SK-N-SH (cell line): ENCODE measurements around the gene CFAP100. TPM values are rescaled to one million over a fixed set of nuclear protein-coding genes. Genes with fewer than 3 reads are reported as not detected.

ENCODE experiments used
- CTCF ChIA-PET: fragments of 300-600, 350-600 bp; formaldehyde crosslinking; extraction: SDS; loops from one replicate; lab custom pipeline; 2021; lab: Yijun Ruan, JAX
- POLR2A ChIA-PET: fragments of 350-600 bp; sonication (Branson Sonifier 250); formaldehyde crosslinking; extraction: SDS; loops from one replicate; lab custom pipeline; 2020; ENCODE audit warnings: antibody characterized with exemption, inconsistent platforms; lab: Yijun Ruan, JAX
- DNase-seq: peaks from one replicate; pipeline ENCODE4 v3.0.0; 2012
- H2AFZ ChIP-seq: fragments of 200-600 bp; sonication (generic); 2 replicates; pipeline ENCODE4 v1.8.1; 2016; ENCODE audit warnings: antibody characterized with exemption, mild to moderate bottlenecking, low read depth
- H3F3A ChIP-seq: fragments of 200-600 bp; sonication (generic); replicated peaks from 2 replicates; pipeline ENCODE3; 2016; ENCODE audit warnings: antibody characterized with exemption, mild to moderate bottlenecking; ENCODE audit not compliant: insufficient read depth
- H3K27ac ChIP-seq, 2 experiments: fragments of 200-500 bp in 1 of 2; fragments of 200-600 bp in 1 of 2; sonication (Bioruptor generic) in 1 of 2; sonication (generic), shearing (Covaris generic) in 1 of 2; 2 replicates each; pipeline versions ENCODE4 v1.5.1 to v1.6.1; 2014 to 2016; ENCODE audit warnings: low read depth in 2 of 2, inconsistent platforms in 1 of 2, low read length in 1 of 2, mild to moderate bottlenecking in 1 of 2, mixed read lengths in 1 of 2
- H3K27me3 ChIP-seq: fragments of 200-600 bp; sonication (generic), shearing (Covaris generic); 2 replicates; pipeline ENCODE4 v1.6.1; 2016; ENCODE audit warnings: mixed run types; ENCODE audit not compliant: insufficient read depth
- H3K36me3 ChIP-seq, 2 experiments: fragments of 200-500 bp in 1 of 2; fragments of 200-600 bp in 1 of 2; sonication (Bioruptor generic) in 1 of 2; sonication (generic) in 1 of 2; replicated peaks in 1 of 2; 2 replicates each; pipeline versions ENCODE3 to v1.5.1; 2014 to 2016; ENCODE audit warnings: low read length in 1 of 2, mild to moderate bottlenecking in 1 of 2; ENCODE audit not compliant: insufficient read depth in 2 of 2, control insufficient read depth in 1 of 2
- H3K4me1 ChIP-seq, 2 experiments: fragments of 200-500 bp in 1 of 2; fragments of 200-600 bp in 1 of 2; sonication (Bioruptor generic) in 1 of 2; sonication (generic), shearing (Covaris generic) in 1 of 2; 2 replicates each; pipeline versions ENCODE4 v1.5.1 to v1.6.1; 2014 to 2016; ENCODE audit warnings: low read depth in 1 of 2, low read length in 1 of 2, mixed run types in 1 of 2; ENCODE audit not compliant: insufficient read depth in 2 of 2, control insufficient read depth in 1 of 2
- H3K4me2 ChIP-seq: fragments of 200-600 bp; sonication (generic), shearing (Covaris generic); 2 replicates; pipeline ENCODE4 v1.6.1; 2017; ENCODE audit warnings: mixed run types
- H3K4me3 ChIP-seq, 2 experiments: fragments of 200-500 bp in 1 of 2; fragments of 200-600 bp in 1 of 2; sonication (Bioruptor generic) in 1 of 2; sonication (generic), shearing (Covaris generic) in 1 of 2; 2 replicates each; pipeline versions ENCODE4 v1.5.1 to v1.8.1; 2014 to 2016; ENCODE audit warnings: low read depth in 2 of 2, inconsistent platforms in 1 of 2, low read length in 1 of 2, mild to moderate bottlenecking in 1 of 2, mixed read lengths in 1 of 2, moderate library complexity in 1 of 2
- H3K79me2 ChIP-seq: fragments of 200-600 bp; sonication (generic); 2 replicates; pipeline ENCODE4 v1.8.1; 2017; ENCODE audit warnings: mild to moderate bottlenecking; ENCODE audit not compliant: insufficient read depth
- H3K9ac ChIP-seq: fragments of 200-600 bp; sonication (generic); 2 replicates; pipeline ENCODE4 v1.6.1; 2017; ENCODE audit warnings: mixed run types
- H3K9me2 ChIP-seq: fragments of 200-600 bp; sonication (generic); 2 replicates; pipeline ENCODE4 v1.6.1; 2017; ENCODE audit warnings: mixed run types
- H3K9me3 ChIP-seq: fragments of 200-600 bp; sonication (generic); 2 replicates; pipeline ENCODE4 v1.6.1; 2017; ENCODE audit warnings: mixed run types, mild to moderate bottlenecking, moderate library complexity
- H4K20me1 ChIP-seq: fragments of 200-600 bp; sonication (generic); 2 replicates; pipeline ENCODE4 v1.6.1; 2017; ENCODE audit warnings: mild to moderate bottlenecking, mixed run types; ENCODE audit not compliant: insufficient read depth
- CHD2 ChIP-seq: fragments of 150-350 bp; IDR thresholded peaks from 2 replicates; pipeline ENCODE4 v1.6.1; 2018; ENCODE audit warnings: low read length; ENCODE audit not compliant: partially characterized antibody
- FOXJ3 ChIP-seq: sonication (generic); formaldehyde crosslinking; IDR thresholded peaks from 2 replicates; pipeline ENCODE4 v1.5.1; 2020; ENCODE audit warnings: mild to moderate bottlenecking, missing genetic modification reagents
- FOXM1 ChIP-seq: IDR thresholded peaks from 2 replicates; pipeline ENCODE4 v1.4.0; 2012; ENCODE audit warnings: low read depth, mild to moderate bottlenecking
- GABPA ChIP-seq: IDR thresholded peaks from 2 replicates; pipeline ENCODE4 v1.4.0; 2012; ENCODE audit warnings: low read depth, mild to moderate bottlenecking
- JUND ChIP-seq: IDR thresholded peaks from 2 replicates; pipeline ENCODE4 v1.4.0; 2012
- MEF2A ChIP-seq: IDR thresholded peaks from 2 replicates; pipeline ENCODE4 v1.4.0; 2012; ENCODE audit warnings: low read depth, borderline replicate concordance
- RAD21 ChIP-seq: IDR thresholded peaks from 2 replicates; pipeline ENCODE4 v1.6.1; 2012; ENCODE audit warnings: mild to moderate bottlenecking, low read length
- RCOR1 ChIP-seq: fragments of 150-350 bp; IDR thresholded peaks from 2 replicates; pipeline ENCODE4 v1.6.1; 2017; ENCODE audit warnings: antibody characterized with exemption, low read length
- RFX5 ChIP-seq: IDR thresholded peaks from 2 replicates; pipeline ENCODE4 v1.6.1; 2012; ENCODE audit warnings: mild to moderate bottlenecking, improper control_type of control experiment, low read length
- RXRA ChIP-seq: IDR thresholded peaks from 2 replicates; pipeline ENCODE4 v1.4.0; 2012; ENCODE audit warnings: low read depth, mild to moderate bottlenecking, borderline replicate concordance
- SIN3A ChIP-seq: IDR thresholded peaks from 2 replicates; pipeline ENCODE4 v1.6.1; 2012; ENCODE audit warnings: low read depth, mild to moderate bottlenecking, low read length, moderate library complexity, borderline replicate concordance
- SMC3 ChIP-seq: IDR thresholded peaks from 2 replicates; pipeline ENCODE4 v1.6.1; 2012; ENCODE audit warnings: low read depth, low read length, improper control_type of control experiment
- TAF1 ChIP-seq: IDR thresholded peaks from 2 replicates; pipeline ENCODE4 v1.6.1; 2012; ENCODE audit warnings: low read depth, mild to moderate bottlenecking, low read length, moderate library complexity, borderline replicate concordance
- whole genome bisulfite sequencing: methylation state at CpG from one replicate; pipeline ENCODE4 v1.1.6; 2017; ENCODE audit warnings: low lambda C conversion rate; 5-methylcytosine and 5-hydroxymethylcytosine counted together
- polyA plus RNA-seq, 3 experiments: library from polyadenylated mRNA; depleted of rRNA; stranded (reverse); fragments of >200 nt; gene quantifications; 2 replicates each; pipeline ENCODE4 v1.2.3, GENCODE V29; 2012
- TF ChIP-seq, protein P1 (sequence below): IDR thresholded peaks from 2 replicates; pipeline ENCODE4 v1.4.0; 2012; ENCODE audit warnings: low read depth, borderline replicate concordance
- TF ChIP-seq, protein P2 (sequence below): IDR thresholded peaks from 2 replicates; pipeline ENCODE4 v1.4.0; 2012; ENCODE audit warnings: low read depth, borderline replicate concordance
- TF ChIP-seq, protein P3 (sequence below): IDR thresholded peaks from 2 replicates; pipeline ENCODE4; 2012
- TF ChIP-seq, protein P4 (sequence below): IDR thresholded peaks from 2 replicates; pipeline ENCODE4 v1.4.0; 2012; ENCODE audit warnings: low read depth
- TF ChIP-seq, protein P5 (sequence below): fragments of 200-600 bp; sonication (generic); IDR thresholded peaks from 2 replicates; pipeline ENCODE4 v1.6.1; 2017; ENCODE audit warnings: antibody characterized with exemption, mild to moderate bottlenecking, moderate library complexity
- TF ChIP-seq, protein P6 (sequence below): IDR thresholded peaks from 2 replicates; pipeline ENCODE4 v1.6.1; 2012; ENCODE audit warnings: mild to moderate bottlenecking, low read depth, low read length, moderate library complexity

CFAP100 gene
- polyA plus RNA-seq, 1 of the 3 experiments (the other 2 are of a cell fraction): not detected

DNA sequence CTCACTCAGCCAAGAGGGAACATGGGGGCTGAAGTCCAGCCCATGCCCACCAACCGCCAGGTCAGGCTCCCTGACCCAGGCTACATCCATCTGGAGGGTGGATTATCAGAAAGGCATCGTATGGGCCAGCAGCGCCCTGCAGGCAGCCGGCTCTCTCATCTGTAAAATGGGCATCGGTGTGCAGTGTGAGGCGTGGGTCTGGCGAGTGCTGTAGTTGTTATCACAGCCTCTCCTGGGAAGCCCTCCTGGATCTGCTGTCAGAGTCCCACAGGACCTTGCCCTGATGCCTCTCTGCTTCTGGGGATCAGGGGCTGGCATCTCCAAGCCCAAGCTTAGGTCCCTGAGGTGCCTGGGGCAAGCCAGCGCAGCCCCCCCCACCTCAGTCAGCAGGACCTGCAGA is 27.4 kb downstream of the CFAP100 start:
- no peak overlapping the region for H2AFZ ChIP-seq
- no peaks in the 10 kb centered on the region for H3F3A ChIP-seq
- H3K36me3 ChIP-seq: no peaks in the 10 kb centered on the region
- H3K79me2 ChIP-seq: no peaks in the 10 kb centered on the region
- H3K27me3 ChIP-seq: no peaks in the 10 kb centered on the region
- no peak overlapping the region for H3K4me3 ChIP-seq
- H3K9me3 ChIP-seq: peaks cover 7% of the 10 kb centered on the region
- no peaks in the 10 kb centered on the region for H4K20me1 ChIP-seq
- TF ChIP-seq RFX5: no peak
- no peak for TF ChIP-seq JUND
- TF ChIP-seq, protein P1, sequence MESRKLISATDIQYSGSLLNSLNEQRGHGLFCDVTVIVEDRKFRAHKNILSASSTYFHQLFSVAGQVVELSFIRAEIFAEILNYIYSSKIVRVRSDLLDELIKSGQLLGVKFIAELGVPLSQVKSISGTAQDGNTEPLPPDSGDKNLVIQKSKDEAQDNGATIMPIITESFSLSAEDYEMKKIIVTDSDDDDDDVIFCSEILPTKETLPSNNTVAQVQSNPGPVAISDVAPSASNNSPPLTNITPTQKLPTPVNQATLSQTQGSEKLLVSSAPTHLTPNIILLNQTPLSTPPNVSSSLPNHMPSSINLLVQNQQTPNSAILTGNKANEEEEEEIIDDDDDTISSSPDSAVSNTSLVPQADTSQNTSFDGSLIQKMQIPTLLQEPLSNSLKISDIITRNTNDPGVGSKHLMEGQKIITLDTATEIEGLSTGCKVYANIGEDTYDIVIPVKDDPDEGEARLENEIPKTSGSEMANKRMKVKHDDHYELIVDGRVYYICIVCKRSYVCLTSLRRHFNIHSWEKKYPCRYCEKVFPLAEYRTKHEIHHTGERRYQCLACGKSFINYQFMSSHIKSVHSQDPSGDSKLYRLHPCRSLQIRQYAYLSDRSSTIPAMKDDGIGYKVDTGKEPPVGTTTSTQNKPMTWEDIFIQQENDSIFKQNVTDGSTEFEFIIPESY: no peak
- no peak for TF ChIP-seq CHD2
- TF ChIP-seq, protein P2, sequence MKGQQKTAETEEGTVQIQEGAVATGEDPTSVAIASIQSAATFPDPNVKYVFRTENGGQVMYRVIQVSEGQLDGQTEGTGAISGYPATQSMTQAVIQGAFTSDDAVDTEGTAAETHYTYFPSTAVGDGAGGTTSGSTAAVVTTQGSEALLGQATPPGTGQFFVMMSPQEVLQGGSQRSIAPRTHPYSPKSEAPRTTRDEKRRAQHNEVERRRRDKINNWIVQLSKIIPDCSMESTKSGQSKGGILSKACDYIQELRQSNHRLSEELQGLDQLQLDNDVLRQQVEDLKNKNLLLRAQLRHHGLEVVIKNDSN: no peak
- TF ChIP-seq MEF2A: no peak
- no peak for TF ChIP-seq RXRA
- no peak for TF ChIP-seq RCOR1
- TF ChIP-seq RAD21: no peak
- no peak for TF ChIP-seq SIN3A
- TF ChIP-seq, protein P3, sequence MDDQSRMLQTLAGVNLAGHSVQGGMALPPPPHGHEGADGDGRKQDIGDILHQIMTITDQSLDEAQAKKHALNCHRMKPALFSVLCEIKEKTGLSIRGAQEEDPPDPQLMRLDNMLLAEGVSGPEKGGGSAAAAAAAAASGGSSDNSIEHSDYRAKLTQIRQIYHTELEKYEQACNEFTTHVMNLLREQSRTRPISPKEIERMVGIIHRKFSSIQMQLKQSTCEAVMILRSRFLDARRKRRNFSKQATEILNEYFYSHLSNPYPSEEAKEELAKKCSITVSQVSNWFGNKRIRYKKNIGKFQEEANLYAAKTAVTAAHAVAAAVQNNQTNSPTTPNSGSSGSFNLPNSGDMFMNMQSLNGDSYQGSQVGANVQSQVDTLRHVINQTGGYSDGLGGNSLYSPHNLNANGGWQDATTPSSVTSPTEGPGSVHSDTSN: no peak
- no peak for TF ChIP-seq FOXJ3
- TF ChIP-seq GABPA: no peak
- no peak for TF ChIP-seq TAF1
- no peak for TF ChIP-seq SMC3
- TF ChIP-seq, protein P4, sequence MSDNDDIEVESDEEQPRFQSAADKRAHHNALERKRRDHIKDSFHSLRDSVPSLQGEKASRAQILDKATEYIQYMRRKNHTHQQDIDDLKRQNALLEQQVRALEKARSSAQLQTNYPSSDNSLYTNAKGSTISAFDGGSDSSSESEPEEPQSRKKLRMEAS: no peak
- no peak for TF ChIP-seq FOXM1
- TF ChIP-seq, protein P5, sequence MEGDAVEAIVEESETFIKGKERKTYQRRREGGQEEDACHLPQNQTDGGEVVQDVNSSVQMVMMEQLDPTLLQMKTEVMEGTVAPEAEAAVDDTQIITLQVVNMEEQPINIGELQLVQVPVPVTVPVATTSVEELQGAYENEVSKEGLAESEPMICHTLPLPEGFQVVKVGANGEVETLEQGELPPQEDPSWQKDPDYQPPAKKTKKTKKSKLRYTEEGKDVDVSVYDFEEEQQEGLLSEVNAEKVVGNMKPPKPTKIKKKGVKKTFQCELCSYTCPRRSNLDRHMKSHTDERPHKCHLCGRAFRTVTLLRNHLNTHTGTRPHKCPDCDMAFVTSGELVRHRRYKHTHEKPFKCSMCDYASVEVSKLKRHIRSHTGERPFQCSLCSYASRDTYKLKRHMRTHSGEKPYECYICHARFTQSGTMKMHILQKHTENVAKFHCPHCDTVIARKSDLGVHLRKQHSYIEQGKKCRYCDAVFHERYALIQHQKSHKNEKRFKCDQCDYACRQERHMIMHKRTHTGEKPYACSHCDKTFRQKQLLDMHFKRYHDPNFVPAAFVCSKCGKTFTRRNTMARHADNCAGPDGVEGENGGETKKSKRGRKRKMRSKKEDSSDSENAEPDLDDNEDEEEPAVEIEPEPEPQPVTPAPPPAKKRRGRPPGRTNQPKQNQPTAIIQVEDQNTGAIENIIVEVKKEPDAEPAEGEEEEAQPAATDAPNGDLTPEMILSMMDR: no peak
- TF ChIP-seq, protein P6, sequence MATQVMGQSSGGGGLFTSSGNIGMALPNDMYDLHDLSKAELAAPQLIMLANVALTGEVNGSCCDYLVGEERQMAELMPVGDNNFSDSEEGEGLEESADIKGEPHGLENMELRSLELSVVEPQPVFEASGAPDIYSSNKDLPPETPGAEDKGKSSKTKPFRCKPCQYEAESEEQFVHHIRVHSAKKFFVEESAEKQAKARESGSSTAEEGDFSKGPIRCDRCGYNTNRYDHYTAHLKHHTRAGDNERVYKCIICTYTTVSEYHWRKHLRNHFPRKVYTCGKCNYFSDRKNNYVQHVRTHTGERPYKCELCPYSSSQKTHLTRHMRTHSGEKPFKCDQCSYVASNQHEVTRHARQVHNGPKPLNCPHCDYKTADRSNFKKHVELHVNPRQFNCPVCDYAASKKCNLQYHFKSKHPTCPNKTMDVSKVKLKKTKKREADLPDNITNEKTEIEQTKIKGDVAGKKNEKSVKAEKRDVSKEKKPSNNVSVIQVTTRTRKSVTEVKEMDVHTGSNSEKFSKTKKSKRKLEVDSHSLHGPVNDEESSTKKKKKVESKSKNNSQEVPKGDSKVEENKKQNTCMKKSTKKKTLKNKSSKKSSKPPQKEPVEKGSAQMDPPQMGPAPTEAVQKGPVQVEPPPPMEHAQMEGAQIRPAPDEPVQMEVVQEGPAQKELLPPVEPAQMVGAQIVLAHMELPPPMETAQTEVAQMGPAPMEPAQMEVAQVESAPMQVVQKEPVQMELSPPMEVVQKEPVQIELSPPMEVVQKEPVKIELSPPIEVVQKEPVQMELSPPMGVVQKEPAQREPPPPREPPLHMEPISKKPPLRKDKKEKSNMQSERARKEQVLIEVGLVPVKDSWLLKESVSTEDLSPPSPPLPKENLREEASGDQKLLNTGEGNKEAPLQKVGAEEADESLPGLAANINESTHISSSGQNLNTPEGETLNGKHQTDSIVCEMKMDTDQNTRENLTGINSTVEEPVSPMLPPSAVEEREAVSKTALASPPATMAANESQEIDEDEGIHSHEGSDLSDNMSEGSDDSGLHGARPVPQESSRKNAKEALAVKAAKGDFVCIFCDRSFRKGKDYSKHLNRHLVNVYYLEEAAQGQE: no peak
- TF ChIP-seq, all 33 proteins: peak for 0
- H3K4me1 ChIP-seq: peaks cover 0 to 12% of the 10 kb centered on the region in 2 experiments; a peak in 1 of 4 replicates
- no peak overlapping the region for H3K4me2 ChIP-seq
- H3K9me2 ChIP-seq: no peaks in the 10 kb centered on the region
- CTCF ChIA-PET: interaction anchor here (0.8 to 1.5 kb wide), 2 partner anchors 26 to 53 kb away, joined by 3 to 5 read pairs; partner anchors contain the start of gene ZXDC
- no peak for DNase-seq
- no peak overlapping the region for H3K9ac ChIP-seq
- 88% methylated on average over 4 of the region's 8 CpGs for WGBS
- POLR2A ChIA-PET: no interaction called here
- H3K27ac ChIP-seq: no peak overlapping the region
